GM21447 (cell line): Measurements from ENCODE around the gene PRPF40A.
"Not testable (repeated sequence)": the region's sequence is repeated elsewhere in the genome, so short reads cannot be mapped to it uniquely, and the experiment has no call there.

ENCODE experiments used
- ATAC-seq: cut with Tn5 transposase; IDR thresholded peaks from one replicate; pipeline ENCODE4 v1.9.1; 2021; ENCODE audit not compliant: unreplicated experiment

PRPF40A gene

GRCh38 chr2:152717228-152718075 is at the start of gene PRPF40A:
Gene PRPF40A, minus strand, starts transcription at chr2:152717461. Its CDS starts 22 bp downstream, at chr2:152717439.
- peak; percentile 62 for ATAC-seq

DNA sequence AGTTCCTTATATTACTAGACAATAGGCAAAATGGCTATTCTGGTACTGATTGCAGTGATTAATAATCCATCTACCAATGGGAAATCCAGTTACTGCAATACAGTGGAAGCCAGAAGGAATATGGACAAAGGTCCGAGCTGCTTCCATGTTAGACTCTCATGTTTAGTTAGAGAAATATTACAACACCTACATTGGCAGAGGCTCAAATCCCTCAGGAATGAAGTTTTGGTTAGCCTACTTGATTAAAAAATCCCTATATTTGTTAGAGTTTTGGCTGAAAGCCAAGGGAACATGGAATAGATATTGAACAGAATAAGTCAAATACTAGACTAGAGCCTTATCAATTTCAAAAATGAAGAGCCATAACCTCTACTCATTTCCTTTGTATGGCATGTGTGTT is 49.7 kb upstream of the PRPF40A start:
- ATAC-seq, result no peak

GRCh38 chr2:152763651-152764050 is 46.4 kb upstream of the PRPF40A start:
- ATAC-seq, result no peak

DNA sequence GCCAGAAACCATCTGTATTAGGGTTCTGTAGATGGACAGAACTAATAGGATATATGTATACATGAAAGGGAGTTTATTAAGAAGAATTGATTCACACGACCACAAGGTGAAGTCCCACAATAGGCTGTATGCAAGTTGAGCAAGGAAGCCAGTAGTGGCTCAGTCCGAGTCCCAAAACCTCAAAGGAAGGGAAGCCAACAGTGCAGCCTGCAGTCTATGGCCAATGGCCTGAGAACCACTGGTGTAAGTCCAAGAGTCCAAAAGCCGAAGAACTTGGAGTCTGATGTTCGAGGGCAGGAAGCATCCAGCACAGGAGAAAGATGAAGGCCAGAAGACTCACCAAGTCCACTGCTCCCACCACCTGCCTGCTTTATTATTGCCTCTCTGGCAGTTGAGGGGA is 45.9 kb upstream of the PRPF40A start:
- not testable (repeated sequence) for ATAC-seq

GRCh38 chr2:152762202-152762601 is 44.9 kb upstream of the PRPF40A start:
- ATAC-seq, result no peak

DNA sequence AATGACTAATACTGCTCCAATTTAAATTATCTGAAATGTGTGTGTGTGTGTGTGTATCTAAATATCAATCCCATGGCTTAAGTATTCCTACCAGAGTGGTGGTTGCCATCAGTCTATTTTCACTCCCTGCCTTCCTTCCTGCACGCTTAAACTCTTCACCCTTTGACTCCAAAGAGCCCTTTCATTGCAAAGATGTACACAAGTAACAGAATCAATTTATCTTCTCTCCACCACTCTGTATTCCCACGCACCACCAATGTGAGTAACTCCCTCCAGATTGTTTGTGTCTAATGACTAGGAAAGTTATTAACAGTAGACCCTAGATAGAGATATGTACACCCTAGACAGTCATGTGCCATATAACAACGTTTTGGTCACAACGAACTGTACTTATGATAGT is 44.0 kb upstream of the PRPF40A start:
- no peak for ATAC-seq

- no peak for ATAC-seq
These were observed 42.2 kb upstream of the PRPF40A start for GRCh38 chr2:152759290-152760072.

GRCh38 chr2:152755029-152755428 is 37.8 kb upstream of the PRPF40A start:
- no peak for ATAC-seq

GRCh38 chr2:152747751-152748150 is 30.5 kb upstream of the PRPF40A start:
- ATAC-seq, result not testable (repeated sequence)

- no peak for ATAC-seq
These were observed 25.7 kb upstream of the PRPF40A start for GRCh38 chr2:152743002-152743401.

- ATAC-seq, result peak; percentile 82
These were observed 23.6 kb upstream of the PRPF40A start for GRCh38 chr2:152740743-152741328.

DNA sequence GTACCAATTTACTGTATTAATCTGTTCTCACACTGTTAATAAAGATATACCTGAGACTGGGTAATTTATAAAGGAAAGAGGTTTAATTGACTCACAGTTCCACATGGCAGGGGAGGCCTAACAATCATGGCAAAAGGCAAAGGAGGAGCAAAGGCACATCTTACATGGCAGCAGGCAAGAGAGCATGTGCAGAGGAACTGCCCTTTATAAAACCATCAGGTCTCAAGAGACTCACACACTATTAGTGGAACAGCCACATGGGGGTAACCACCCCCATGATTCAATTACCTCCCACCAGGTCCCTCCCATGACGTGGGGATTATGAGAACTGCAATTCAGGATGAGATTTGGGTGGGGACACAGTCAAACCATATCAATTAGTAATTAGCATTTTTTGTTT is 22.4 kb upstream of the PRPF40A start:
- ATAC-seq, result not testable (repeated sequence)

GRCh38 chr2:152738438-152738837 is 21.2 kb upstream of the PRPF40A start:
- no peak for ATAC-seq

- not testable (repeated sequence) for ATAC-seq
These were observed 20.2 kb upstream of the PRPF40A start for GRCh38 chr2:152737509-152737908.

- peak; percentile 89 for ATAC-seq
These were observed 13.5 kb upstream of the PRPF40A start for GRCh38 chr2:152730591-152731333.

- no peak for ATAC-seq
These were observed 12.6 kb upstream of the PRPF40A start for GRCh38 chr2:152729844-152730243.

DNA sequence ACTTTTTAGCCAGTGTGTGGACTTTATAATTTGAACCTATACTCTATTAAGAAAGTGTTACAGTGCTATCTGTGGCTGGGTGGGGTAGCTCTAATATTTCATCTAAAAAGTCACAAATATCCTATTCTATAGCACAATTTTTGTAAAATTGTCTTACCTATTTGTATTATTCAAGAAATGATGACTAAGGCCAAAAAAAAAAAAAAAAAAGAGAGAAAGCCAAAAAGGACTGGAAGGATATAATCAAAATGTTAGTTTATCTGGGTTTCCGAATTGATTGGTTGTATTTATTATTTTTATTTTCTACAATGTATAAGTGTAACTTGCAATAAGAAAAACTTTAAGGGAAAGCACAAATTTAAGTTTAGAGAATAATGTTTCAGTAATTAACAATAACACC is 6.7 kb upstream of the PRPF40A start:
- no peak for ATAC-seq

- not testable (repeated sequence) for ATAC-seq
These were observed 5.4 kb upstream of the PRPF40A start for GRCh38 chr2:152722639-152723038.

DNA sequence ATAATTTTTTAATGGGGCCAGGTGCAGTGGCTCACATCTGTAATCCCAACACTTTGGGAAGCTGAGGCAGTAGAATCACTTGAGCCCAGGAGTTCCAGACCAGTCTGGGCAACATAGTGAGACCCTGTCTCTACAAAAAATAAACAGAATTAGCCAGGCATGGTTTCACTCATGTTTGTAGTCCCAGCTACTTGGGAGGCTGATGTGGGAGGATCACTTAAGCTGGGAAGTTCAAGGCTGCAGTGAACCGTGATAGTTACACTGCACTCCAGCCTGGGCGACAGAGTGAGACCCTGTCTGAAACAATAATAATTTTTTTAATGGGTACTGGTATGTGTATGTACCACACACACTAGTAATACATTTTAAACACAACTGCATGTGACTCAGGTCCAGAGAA is 3.5 kb upstream of the PRPF40A start:
- no peak for ATAC-seq

DNA sequence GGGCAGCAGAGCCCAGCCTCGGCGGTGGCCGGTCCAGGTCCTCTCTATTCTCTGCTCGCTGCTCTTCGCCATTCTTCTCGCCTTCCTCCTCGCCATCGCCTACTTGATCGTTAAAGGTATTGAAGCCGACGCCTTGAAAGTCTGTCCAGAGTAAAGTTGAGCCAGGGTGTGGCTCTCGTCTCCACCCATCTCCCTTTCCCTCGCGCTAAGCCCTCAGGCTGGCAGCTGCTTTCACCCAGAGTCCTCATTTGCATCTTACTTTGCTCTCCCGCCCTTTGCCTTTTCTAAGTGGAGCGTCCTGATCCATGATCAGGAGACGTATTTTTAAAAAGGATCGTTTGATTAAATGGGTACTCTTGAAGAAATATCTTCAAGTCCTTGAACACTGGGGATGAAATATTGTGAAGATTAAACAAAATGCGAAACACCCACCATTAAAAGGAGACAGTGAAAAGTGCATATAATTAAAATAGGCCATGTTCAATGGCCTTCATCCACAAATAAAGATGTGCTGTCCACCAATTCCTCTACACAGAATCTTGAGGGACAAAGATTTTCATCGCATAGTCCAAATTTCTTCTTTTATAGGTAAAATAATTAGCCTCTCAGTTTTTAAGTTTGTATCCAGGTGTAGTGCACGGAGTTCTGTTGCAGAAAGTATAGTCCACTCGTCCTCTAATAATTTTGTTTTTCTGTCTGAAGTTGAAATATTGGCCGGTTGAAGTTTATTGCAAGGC is 1.8 kb upstream of the PRPF40A start:
- peak; percentile 30 for ATAC-seq
